Heart left ventricle (tissue), 16 donors: ENCODE measurements around the gene ATXN7L3. TPM values are rescaled to one million over a fixed set of nuclear protein-coding genes. Genes with fewer than 3 reads are reported as not detected.

Experiments
- ATAC-seq, 4 donors: fragments of 200-7000 bp; cut with Tn5 transposase; one replicate each; pipeline ENCODE4 v1.9.1; 2020 to 2022; ENCODE audit warnings: moderate library complexity in 4 of 4, mild to moderate bottlenecking in 3 of 4, moderate number of reproducible peaks in 1 of 4
- DNase-seq, 5 donors: peaks; one replicate each; pipeline ENCODE4 v3.0.0-alpha.2; 2020
- H3K27ac ChIP-seq, 12 donors: fragments of 200-600 bp; sonication (generic) in 4 of 12; one replicate each; pipeline versions ENCODE4 v1.5.0 to v1.8.0; 2016 to 2022; ENCODE audit warnings: mild to moderate bottlenecking in 2 of 12
- H3K27me3 ChIP-seq, 9 donors: fragments of 200-600 bp; sonication (generic) in 2 of 9; one replicate each; pipeline versions ENCODE4 v1.5.1 to v1.8.0; 2016 to 2022; ENCODE audit warnings: mild to moderate bottlenecking in 3 of 9
- H3K36me3 ChIP-seq, 9 donors: fragments of 200-600 bp; sonication (generic) in 2 of 9; one replicate each; pipeline versions ENCODE4 v1.5.0 to v1.8.0; 2018 to 2022; ENCODE audit warnings: mild to moderate bottlenecking in 2 of 9
- H3K4me1 ChIP-seq, 12 donors: fragments of 200-600 bp; sonication (generic) in 4 of 12; one replicate each; pipeline versions ENCODE4 v1.5.0 to v1.8.0; 2016 to 2022; ENCODE audit warnings: mild to moderate bottlenecking in 3 of 12
- H3K4me3 ChIP-seq, 12 donors: fragments of 200-600 bp; sonication (generic) in 4 of 12; one replicate each; pipeline versions ENCODE4 v1.5.0 to v1.8.0; 2017 to 2022; ENCODE audit warnings: mild to moderate bottlenecking in 9 of 12, moderate library complexity in 4 of 12
- H3K9me3 ChIP-seq, 12 donors: fragments of 200-600 bp; sonication (generic) in 4 of 12; one replicate each; pipeline versions ENCODE4 v1.5.0 to v1.8.0; 2016 to 2022; ENCODE audit warnings: mild to moderate bottlenecking in 1 of 12
- POLR2A ChIP-seq, 2 donors: fragments of 450-650 bp; IDR thresholded peaks; one replicate each; pipeline ENCODE4 v1.6.1; 2017; ENCODE audit warnings: antibody characterized with exemption in 2 of 2, mild to moderate bottlenecking in 2 of 2, moderate library complexity in 2 of 2
- WGBS, 4 donors: extraction: QIAGEN DNeasy Blood & Tissue Kit in 2 of 4; methylation state at CpG; one replicate each; pipeline versions ENCODE4 v1.1.5 to v1.1.7; 2013 to 2018; 5-methylcytosine and 5-hydroxymethylcytosine counted together
- intact Hi-C, 10 donors: fragments of 100-400 bp; cut with DNase I; formaldehyde crosslinking; loops; one replicate each; pipeline versions ENCODE4 v1.11.1 to v1.14.2; 2022
- polyA plus RNA-seq, 2 donors: library from polyadenylated mRNA; stranded (reverse); fragments of 200-250 nt; gene quantifications; one replicate each; pipeline ENCODE4 v1.2.3, GENCODE V29; 2013
- total RNA-seq, 9 donors: library from RNA; depleted of rRNA in 2 of 9; stranded (reverse); fragments of >200 nt in 2 of 9; fragmentation: NEBNext Ultra II Directional in 3 of 9; extraction: Animal tissue kit (Norgen Biotek cat#: 25700) in 3 of 9; gene quantifications; one replicate each; pipeline versions ENCODE4 v1.1.0 to v1.2.4, GENCODE V29; 2016 to 2023
- TF ChIP-seq, protein P1 (sequence below), 12 donors: fragments of 200-600 bp; sonication (generic) in 4 of 12; IDR thresholded peaks; one replicate each; pipeline versions ENCODE4 v1.5.0 to v1.8.0; 2018 to 2022; ENCODE audit warnings: antibody characterized with exemption in 12 of 12, mild to moderate bottlenecking in 5 of 12
- donor health status: ischemic (EF 13 %, LVEDD 7.1; RV severe dilation, severe dysfunction).
- donor health status: healthy with polysubstance abuse.
- donor health status: DM: no; HTN: yes; CAD: no.
- donor health status: DM: no; HTN: no; CAD: no.
- donor health status: ischemic (EF 25% LVEDD 6.9; RV normal size, moderate dysfunction).
- donor health status: ischemic (EF 25% LVEDD 5.7; RV mildly dilated, moderate dysfunction).
- donor health status: healthy.
- donor health status: DM: yes; HTN: yes; CAD: no.
- donor health status: ischemic (EF 35%, LVEDD 5.7; RV mildly dilated, moderate dysfunction).
- donor health status: nonischemic (EF 11% LVEDD 7.7; RV severe dilation, severe dysfunction).
- donor health status: DM: yes; HTN: yes; CAD: no.
- donor health status: PGD.
- donor health status: ischemic (EF 29% LVEDD 5.4; RV normal size, mild dysfunction).
- donor health status: nonischemic (EF 23%, LVEDD 6.1; RV moderate dilation, normal function).

The ATXN7L3 gene
- total and polyA plus RNA-seq, 11 donors = 24.1 to 54.4 (median 35.3) TPM

DNA sequence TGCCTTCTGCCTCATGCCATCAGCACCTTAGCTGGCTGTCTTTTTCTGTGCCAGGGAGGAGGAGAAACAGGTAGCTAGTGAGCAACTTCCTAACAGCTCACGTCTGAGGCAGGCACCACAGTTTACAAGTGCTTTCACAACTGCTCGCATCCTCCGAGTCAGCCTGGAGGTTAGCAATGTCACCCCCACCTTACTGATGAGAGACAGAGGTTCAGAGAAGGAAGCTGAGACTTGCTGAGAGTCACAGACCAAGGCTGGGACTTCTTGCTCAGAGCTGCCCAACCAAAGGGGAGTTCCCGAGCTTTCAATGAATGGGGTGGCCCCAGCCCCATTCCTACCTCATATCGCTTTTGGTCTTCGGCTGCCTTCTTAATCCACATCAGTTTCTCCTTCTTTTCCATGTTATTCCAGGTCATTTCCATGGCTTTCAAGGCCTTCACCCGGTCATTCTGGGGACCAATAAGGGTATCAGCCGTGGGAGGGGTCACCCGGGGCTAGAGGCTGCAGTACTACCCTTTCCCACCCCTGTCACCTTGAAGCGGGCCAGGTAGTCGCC lies 10.2 kb upstream of the ATXN7L3 start:
- peak overlapping the region in 10 of 12 donors; percentile 30 to 73 (median 49) for H3K27ac ChIP-seq

DNA sequence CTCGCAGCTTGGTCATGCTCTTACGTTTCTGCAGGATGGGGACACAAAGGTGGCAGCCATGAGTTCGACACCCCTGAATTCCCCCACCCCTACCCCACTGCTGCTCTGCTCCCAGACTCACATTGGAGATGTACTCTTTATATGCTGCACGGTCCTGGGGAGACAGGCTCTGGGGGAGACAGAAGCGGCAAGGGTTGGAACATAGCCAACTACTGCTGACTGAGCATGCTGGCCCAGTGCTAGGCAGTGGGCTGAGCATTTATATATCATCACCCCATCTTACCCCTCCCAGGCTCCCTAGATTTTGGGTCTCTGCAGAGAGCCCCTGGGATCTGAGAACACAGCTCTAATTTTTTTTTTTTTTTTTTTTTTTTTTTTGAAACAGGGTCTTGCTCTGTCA lies 8.1 kb upstream of the ATXN7L3 start:
- intact Hi-C loops = no loop called here
- Histone ChIP-seq H3K36me3 (peaks cover 0 to 62% (median 58%) of the 10 kb centered on the region in 9 donors), H3K27me3 (no peaks in the 10 kb centered on the region), H3K4me3 (no peak overlapping the region), H3K4me1 (peaks cover 3 to 38% (median 13%) of the 10 kb centered on the region in 12 donors), H3K27ac (no peak overlapping the region), H3K9me3 (no peaks in the 10 kb centered on the region)
- ATAC-seq (no peak), DNase-seq (no peak)
- WGBS, 4 donors = 78 to 89% (median 87%) methylated on average over 5 of the region's 5 CpGs
- TF ChIP-seq POLR2A (IDR thresholded peaks at IDR 0.05) = no peak
- TF ChIP-seq, protein P1, sequence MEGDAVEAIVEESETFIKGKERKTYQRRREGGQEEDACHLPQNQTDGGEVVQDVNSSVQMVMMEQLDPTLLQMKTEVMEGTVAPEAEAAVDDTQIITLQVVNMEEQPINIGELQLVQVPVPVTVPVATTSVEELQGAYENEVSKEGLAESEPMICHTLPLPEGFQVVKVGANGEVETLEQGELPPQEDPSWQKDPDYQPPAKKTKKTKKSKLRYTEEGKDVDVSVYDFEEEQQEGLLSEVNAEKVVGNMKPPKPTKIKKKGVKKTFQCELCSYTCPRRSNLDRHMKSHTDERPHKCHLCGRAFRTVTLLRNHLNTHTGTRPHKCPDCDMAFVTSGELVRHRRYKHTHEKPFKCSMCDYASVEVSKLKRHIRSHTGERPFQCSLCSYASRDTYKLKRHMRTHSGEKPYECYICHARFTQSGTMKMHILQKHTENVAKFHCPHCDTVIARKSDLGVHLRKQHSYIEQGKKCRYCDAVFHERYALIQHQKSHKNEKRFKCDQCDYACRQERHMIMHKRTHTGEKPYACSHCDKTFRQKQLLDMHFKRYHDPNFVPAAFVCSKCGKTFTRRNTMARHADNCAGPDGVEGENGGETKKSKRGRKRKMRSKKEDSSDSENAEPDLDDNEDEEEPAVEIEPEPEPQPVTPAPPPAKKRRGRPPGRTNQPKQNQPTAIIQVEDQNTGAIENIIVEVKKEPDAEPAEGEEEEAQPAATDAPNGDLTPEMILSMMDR (IDR thresholded peaks at IDR 0.05) = no peak

More for the DNA sequence above, 10.2 kb upstream of the ATXN7L3 start:
- no peaks in the 10 kb centered on the region for H3K27me3 ChIP-seq
- H3K4me1 ChIP-seq = peaks cover 3 to 22% (median 12%) of the 10 kb centered on the region in 12 donors
- DNase-seq = peak in 1 of 5 donors; percentile 23
- H3K9me3 ChIP-seq = no peaks in the 10 kb centered on the region
- TF ChIP-seq, protein P1 (IDR thresholded peaks at IDR 0.05) = no peak
- TF ChIP-seq POLR2A (IDR thresholded peaks at IDR 0.05) = no peak
- H3K36me3 ChIP-seq = peaks cover 0 to 83% (median 69%) of the 10 kb centered on the region in 9 donors
- H3K4me3 ChIP-seq = peak overlapping the region in 3 of 12 donors; percentile 5 to 33 (median 6)
- no peak for ATAC-seq
- WGBS, 4 donors = 71 to 80% (median 77%) methylated on average over 11 of the region's 11 CpGs
- intact Hi-C loops = loop anchor here in 7 of 10 donors (1.0 to 10.0 kb wide), 6 partner anchors 117 to 295 kb away; partner anchors contain the start of genes GRN (in 2 of the 7) and GPATCH8 (in 1 of the 7)

DNA sequence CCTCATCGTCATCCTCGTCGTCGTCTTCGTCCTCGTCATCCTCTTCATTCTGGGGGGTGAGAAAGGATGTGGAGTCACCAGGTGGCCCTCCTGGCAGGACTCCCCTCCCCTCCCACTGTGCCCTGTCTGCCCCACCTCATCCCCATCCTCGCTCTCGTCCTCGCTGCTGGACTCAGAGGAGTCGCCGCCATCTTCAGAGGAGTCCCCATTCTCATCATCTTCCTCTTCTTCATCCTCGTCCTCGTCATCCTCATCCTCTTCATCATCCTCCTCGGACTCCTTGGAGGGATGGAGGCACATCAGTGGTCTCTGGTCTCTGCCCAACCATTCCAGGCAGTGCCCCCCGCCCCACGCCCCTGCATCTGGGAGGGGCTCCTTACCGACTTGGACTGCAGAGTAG lies 7.6 kb upstream of the ATXN7L3 start:
- no peak overlapping the region for H3K4me3 ChIP-seq
- peaks cover 3 to 38% (median 13%) of the 10 kb centered on the region in 12 donors for H3K4me1 ChIP-seq
- WGBS, 4 donors = 85 to 90% (median 86%) methylated on average over 17 of the region's 17 CpGs
- ATAC-seq = no peak
- no peaks in the 10 kb centered on the region for H3K9me3 ChIP-seq
- TF ChIP-seq POLR2A (IDR thresholded peaks at IDR 0.05) = no peak
- TF ChIP-seq, protein P1 (IDR thresholded peaks at IDR 0.05) = no peak
- H3K27me3 ChIP-seq = no peaks in the 10 kb centered on the region
- no peak overlapping the region for H3K27ac ChIP-seq
- peaks cover 0 to 62% (median 54%) of the 10 kb centered on the region in 9 donors for H3K36me3 ChIP-seq
- intact Hi-C loops = no loop called here
- DNase-seq = peak in 1 of 5 donors; percentile 41

DNA sequence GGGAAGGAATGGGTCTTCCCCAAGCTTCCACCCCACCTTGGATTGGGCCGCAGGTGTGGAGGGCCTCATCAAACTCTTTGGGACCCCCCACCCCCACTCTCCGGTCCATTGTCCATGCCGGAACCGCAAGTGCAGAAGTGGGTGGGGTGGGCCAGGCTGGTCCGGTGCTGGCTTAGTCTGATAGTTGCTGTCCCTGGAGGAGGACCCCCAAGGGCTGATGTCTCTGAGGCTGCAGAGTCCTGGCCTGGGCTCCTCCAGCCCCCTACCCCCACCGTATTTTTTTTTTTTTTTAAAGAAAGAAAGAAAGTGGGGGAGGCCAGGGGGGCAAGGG lies 7.1 kb upstream of the ATXN7L3 start:
- TF ChIP-seq, protein P1 (IDR thresholded peaks at IDR 0.05) = no peak
- TF ChIP-seq POLR2A (IDR thresholded peaks at IDR 0.05) = no peak
- Histone ChIP-seq H3K4me3 (no peak overlapping the region), H3K27ac (no peak overlapping the region), H3K36me3 (peaks cover 0 to 59% (median 52%) of the 10 kb centered on the region in 9 donors), H3K4me1 (peaks cover 3 to 38% (median 13%) of the 10 kb centered on the region in 12 donors), H3K9me3 (no peaks in the 10 kb centered on the region), H3K27me3 (no peaks in the 10 kb centered on the region)
- no peak for ATAC-seq
- intact Hi-C loops = no loop called here
- DNase-seq = peak in 1 of 5 donors; percentile 56
- 85 to 93% (median 88%) methylated on average over 6 of the region's 6 CpGs for WGBS, 4 donors
